Lung (tissue), 12 donors: ENCODE measurements around the gene GPC5. TPM values are rescaled to one million over a fixed set of nuclear protein-coding genes. Genes with fewer than 3 reads are reported as not detected.

Experiments used
- ATAC-seq: fragments of 200-7000 bp; cut with Tn5 transposase; one replicate; pipeline ENCODE4 v1.9.1; 2020; ENCODE audit warnings: moderate number of reproducible peaks; ENCODE audit not compliant: insufficient read depth, low FRiP score
- DNase-seq, 3 donors: peaks; one replicate each; pipeline ENCODE4 v3.0.0-alpha.2; 2013 to 2017
- H3K27ac ChIP-seq, 2 donors: one replicate each; pipeline ENCODE4 v1.5.1; 2013; ENCODE audit warnings: mild to moderate bottlenecking in 2 of 2, moderate library complexity in 2 of 2, control low read depth in 1 of 2, inconsistent platforms in 1 of 2, low read depth in 1 of 2, low read length in 1 of 2
- H3K27me3 ChIP-seq, 3 donors: one replicate each; pipeline ENCODE4 v1.5.1; 2013; ENCODE audit warnings: low read length in 2 of 3; ENCODE audit not compliant: control insufficient read depth in 3 of 3, insufficient read depth in 3 of 3
- H3K36me3 ChIP-seq, 4 donors: one replicate each; pipeline ENCODE4 v1.5.1; 2013; ENCODE audit warnings: low read length in 4 of 4, mild to moderate bottlenecking in 1 of 4, moderate library complexity in 1 of 4; ENCODE audit not compliant: control insufficient read depth in 4 of 4, insufficient read depth in 4 of 4
- H3K4me1 ChIP-seq, 5 donors: one replicate each; pipeline ENCODE4 v1.5.1; 2013; ENCODE audit warnings: low read length in 5 of 5, mild to moderate bottlenecking in 2 of 5, moderate library complexity in 1 of 5; ENCODE audit not compliant: control insufficient read depth in 5 of 5, insufficient read depth in 5 of 5
- H3K4me3 ChIP-seq: one replicate; pipeline ENCODE4 v1.5.1; 2013; ENCODE audit warnings: mild to moderate bottlenecking, control low read depth, moderate library complexity
- H3K9ac ChIP-seq, 2 donors: one replicate each; pipeline ENCODE4 v1.5.1; 2013; ENCODE audit warnings: low read length in 2 of 2, control low read depth in 1 of 2; ENCODE audit not compliant: insufficient read depth in 1 of 2
- H3K9me3 ChIP-seq, 4 donors: one replicate each; pipeline ENCODE4 v1.5.1; 2013; ENCODE audit warnings: low read length in 3 of 4, mild to moderate bottlenecking in 1 of 4, moderate library complexity in 1 of 4; ENCODE audit not compliant: control insufficient read depth in 4 of 4, insufficient read depth in 3 of 4
- CTCF ChIP-seq: IDR thresholded peaks from 2 replicates; pipeline ENCODE4 v1.5.1; 2012; ENCODE audit warnings: mild to moderate bottlenecking; ENCODE audit errors: control extremely low read depth, extremely low read depth
- WGBS, 2 donors: extraction: QIAGEN DNeasy Blood & Tissue Kit; methylation state at CpG; one replicate each; pipeline ENCODE4 v1.1.7; 2013; 5-methylcytosine and 5-hydroxymethylcytosine counted together
- polyA plus RNA-seq, 2 donors: library from polyadenylated mRNA; stranded (reverse); fragments of 200-250 nt; gene quantifications; one replicate each; pipeline ENCODE4 v1.2.1, GENCODE V29; 2013
- total RNA-seq, 2 donors: library from RNA; depleted of rRNA in 1 of 2; stranded (reverse); fragments of >200 nt in 1 of 2; gene quantifications; one replicate each; pipeline ENCODE4 v1.2.1, GENCODE V29; 2014 to 2021
- donor health status: control.
- donor health status: control.
- donor health status: Bipolar disorder and iron deficiency.
- donor health status: healthy.
- donor health status: DM: yes; HTN: yes; CAD: no.

GPC5 gene
- total and polyA plus RNA-seq, 4 donors: 0.55 to 37.3 (median 4.4) TPM

DNA sequence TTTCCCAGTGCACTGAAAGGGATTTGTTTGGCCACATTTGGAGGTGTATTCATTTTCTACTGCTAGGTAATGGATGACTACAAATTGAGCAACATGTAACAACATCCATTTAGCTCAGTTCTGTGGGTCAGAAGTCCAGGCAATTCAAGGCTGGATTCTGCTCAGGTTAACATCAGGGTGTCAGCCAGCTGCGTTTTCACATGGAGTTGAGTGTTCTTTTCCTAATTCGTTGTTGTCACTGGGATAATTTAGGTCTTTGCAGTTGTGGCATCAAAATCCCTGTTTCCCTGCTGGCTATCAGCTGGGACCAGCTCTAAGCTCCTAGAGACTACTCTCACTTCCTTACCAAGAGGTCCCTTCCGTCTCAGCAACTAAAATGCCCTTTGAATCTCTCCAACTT is 25.5 kb upstream of the GPC5 start:
- Histone ChIP-seq H3K9ac (no peak overlapping the region), H3K4me3 (no peak overlapping the region), H3K27ac (no peak overlapping the region), H3K36me3 (no peaks in the 10 kb centered on the region), H3K27me3 (no peaks in the 10 kb centered on the region), H3K9me3 (no peaks in the 10 kb centered on the region), H3K4me1 (peaks cover 0 to 4% (median 0%) of the 10 kb centered on the region in 5 donors)
- DNase-seq (no peak), ATAC-seq (no peak)
- 75% methylated on average over 3 of the region's 3 CpGs for WGBS, 2 donors
- no peak for TF ChIP-seq CTCF

GRCh38 chr13:91375116-91375729 is 23.2 kb upstream of the GPC5 start:
- H3K9me3 ChIP-seq: no peaks in the 10 kb centered on the region
- H3K9ac ChIP-seq: no peak overlapping the region
- TF ChIP-seq CTCF: no peak
- no peak overlapping the region for H3K4me3 ChIP-seq
- 83 to 84% methylated on average over 4 of the region's 4 CpGs for WGBS, 2 donors
- H3K27me3 ChIP-seq: no peaks in the 10 kb centered on the region
- H3K4me1 ChIP-seq: no peaks in the 10 kb centered on the region
- peak; percentile 79 for ATAC-seq
- no peak for DNase-seq
- no peaks in the 10 kb centered on the region for H3K36me3 ChIP-seq
- no peak overlapping the region for H3K27ac ChIP-seq

DNA sequence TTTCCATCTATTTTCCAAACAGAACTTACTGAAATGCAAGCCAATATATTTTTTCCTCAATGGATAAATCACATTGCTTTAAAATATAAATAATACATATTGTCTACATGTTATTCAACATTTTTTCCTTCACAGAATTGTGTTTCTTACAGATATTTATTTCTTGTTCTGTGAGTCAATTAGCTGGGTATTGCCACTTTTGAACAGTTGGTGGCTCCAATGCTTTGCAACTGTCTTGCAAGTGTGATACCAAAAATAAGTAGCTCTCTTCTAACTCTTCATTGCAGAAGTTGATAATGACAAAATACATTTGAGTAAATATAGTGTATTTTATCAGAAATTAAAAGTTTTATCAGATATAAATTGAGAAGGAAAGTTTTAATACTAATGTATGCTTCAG is 17.1 kb upstream of the GPC5 start:
- Histone ChIP-seq H3K4me1 (no peaks in the 10 kb centered on the region), H3K27ac (no peak overlapping the region), H3K27me3 (no peaks in the 10 kb centered on the region), H3K36me3 (no peaks in the 10 kb centered on the region), H3K9me3 (no peaks in the 10 kb centered on the region), H3K9ac (no peak overlapping the region), H3K4me3 (no peak overlapping the region)
- no peak for TF ChIP-seq CTCF
- peak; percentile 34 to 78 (median 68) for DNase-seq
- no peak for ATAC-seq

DNA sequence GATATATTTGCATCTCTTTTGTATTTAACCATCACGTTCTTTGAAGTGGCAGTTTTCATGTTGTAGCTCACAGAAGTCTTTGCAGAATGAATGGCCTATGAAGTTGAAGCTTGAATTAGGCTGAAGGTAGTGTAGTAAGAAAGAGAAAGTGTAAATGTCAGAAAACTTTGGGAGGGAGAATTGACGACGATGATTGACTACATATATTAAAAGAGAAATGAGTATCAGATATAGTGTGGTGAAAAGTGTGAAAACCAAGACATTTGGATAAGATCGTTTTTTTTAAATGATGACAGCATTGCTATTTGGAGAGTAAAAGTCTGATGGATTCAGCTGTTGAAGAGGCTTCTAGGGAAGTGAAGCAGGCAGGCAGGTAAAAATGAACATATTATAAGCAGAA is 14.6 kb upstream of the GPC5 start:
- DNase-seq: no peak
- no peak overlapping the region for H3K4me3 ChIP-seq
- no peaks in the 10 kb centered on the region for H3K4me1 ChIP-seq
- no peak overlapping the region for H3K27ac ChIP-seq
- H3K27me3 ChIP-seq: no peaks in the 10 kb centered on the region
- H3K9me3 ChIP-seq: no peaks in the 10 kb centered on the region
- TF ChIP-seq CTCF: no peak
- H3K9ac ChIP-seq: no peak overlapping the region
- 87 to 92% methylated on average over 4 of the region's 4 CpGs for WGBS, 2 donors
- H3K36me3 ChIP-seq: no peaks in the 10 kb centered on the region
- ATAC-seq: no peak
